ENCODE data around the gene MTX2.

- TF ChIP-seq EZH2 (IDR thresholded peaks at IDR 0.05; ENCODE audit: insufficient read depth, poor library complexity, severe bottlenecking): no peak
- no peak for TF ChIP-seq EZH2phosphoT487 (IDR thresholded peaks at IDR 0.05; ENCODE audit: insufficient read depth, low read depth)
Observed at GRCh38 chr2:176227874-176228273, 41.4 kb upstream of the MTX2 start.
